Panc1 (cell line): ENCODE data around the gene PHLDB2. TPM values are rescaled to one million over a fixed set of nuclear protein-coding genes. Genes with fewer than 3 reads are reported as not detected.

ENCODE experiments used
- ATAC-seq: fragments of 200-7000 bp; cut with Tn5 transposase; 2 replicates; pipeline ENCODE4 v1.9.1; 2020; ENCODE audit warnings: mild to moderate bottlenecking, moderate library complexity
- BruUV-seq: library from RNA; stranded (reverse); fragments of 400-500 nt; replicated peaks from 2 replicates; lab custom pipeline; 2021; lab: Mats Ljungman, UMichigan
- CTCF ChIA-PET: fragments of 300-600 bp; sonication (Branson Sonifier 250); formaldehyde crosslinking; loops from one replicate; lab custom pipeline; 2022; ENCODE audit warnings: antibody characterized with exemption; lab: Charles Lee
- POLR2A ChIA-PET: fragments of 300-600 bp; sonication (Branson Sonifier 250); formaldehyde crosslinking; loops from one replicate; lab custom pipeline; 2022; ENCODE audit warnings: antibody characterized with exemption; lab: Charles Lee
- DNase-seq: peaks from one replicate; pipeline ENCODE4 v3.0.0-alpha.2; 2010; ENCODE audit warnings: low read depth, low spot score
- H3K27ac ChIP-seq: 2 replicates; pipeline ENCODE4 v1.5.1; 2011; ENCODE audit warnings: mild to moderate bottlenecking, low read length, inconsistent platforms
- H3K27me3 ChIP-seq: fragments of 200-500 bp; sonication (Bioruptor generic); 2 replicates; pipeline ENCODE4 v1.6.0; 2014; ENCODE audit warnings: low read length, inconsistent platforms; ENCODE audit not compliant: control insufficient read depth, insufficient read depth
- H3K36me3 ChIP-seq: fragments of 200-500 bp; sonication (Bioruptor generic); 2 replicates; pipeline ENCODE4 v1.5.1; 2014; ENCODE audit warnings: inconsistent platforms, mild to moderate bottlenecking, low read length, moderate library complexity; ENCODE audit not compliant: control insufficient read depth, insufficient read depth
- H3K4me1 ChIP-seq: 2 replicates; pipeline ENCODE4 v1.5.1; 2011; ENCODE audit warnings: inconsistent platforms, mild to moderate bottlenecking, low read length, moderate library complexity; ENCODE audit not compliant: control insufficient read depth, insufficient read depth
- H3K4me3 ChIP-seq, 2 experiments: 2 replicates each; pipeline ENCODE4 v1.5.1; 2011 to 2012; ENCODE audit warnings: low read depth in 2 of 2, low read length in 2 of 2, mild to moderate bottlenecking in 2 of 2, inconsistent platforms in 1 of 2, moderate library complexity in 1 of 2
- H3K9me3 ChIP-seq: fragments of 200-500 bp; sonication (Bioruptor generic); 2 replicates; pipeline ENCODE4 v1.5.1; 2014; ENCODE audit warnings: low read depth, mild to moderate bottlenecking, inconsistent platforms, low read length, moderate library complexity; ENCODE audit not compliant: control insufficient read depth, insufficient read depth
- POLR2AphosphoS5 ChIP-seq: IDR thresholded peaks from 2 replicates; pipeline ENCODE4 v1.6.1; 2012; ENCODE audit warnings: mild to moderate bottlenecking, low read depth, low read length, moderate library complexity
- SIN3A ChIP-seq: IDR thresholded peaks from 2 replicates; pipeline ENCODE4 v1.6.1; 2012; ENCODE audit warnings: low read depth, mild to moderate bottlenecking, low read length, moderate library complexity, borderline replicate concordance; ENCODE audit not compliant: insufficient read depth
- TCF7L2 ChIP-seq: IDR thresholded peaks from 2 replicates; pipeline ENCODE4 v1.6.1; 2011; ENCODE audit warnings: mild to moderate bottlenecking, low read depth, low read length, inconsistent platforms
- in situ Hi-C: cut with HindIII; loops from 2 replicates; pipeline ENCODE4 v1.10.0; 2016; ENCODE audit warnings: low sequenced_read_pairs, low pct_unique_long_range_greater_than_20kb
- intact Hi-C: fragments of 100-400 bp; cut with micrococcal nuclease; formaldehyde crosslinking; loops from one replicate; pipeline ENCODE4 v1.10.0; 2022; ENCODE audit not compliant: unreplicated experiment
- total RNA-seq: library from RNA; stranded (reverse); gene quantifications from one replicate; pipeline ENCODE4 v1.2.1, GENCODE V29; 2021; ENCODE audit not compliant: unreplicated experiment
- TF ChIP-seq, protein P1 (sequence below), 2 experiments: IDR thresholded peaks; 2 replicates each; pipeline ENCODE4 v1.6.1; 2011 to 2012; ENCODE audit warnings: low read depth in 2 of 2, control low read depth in 1 of 2, low read length in 1 of 2, mild to moderate bottlenecking in 1 of 2, moderate library complexity in 1 of 2; ENCODE audit not compliant: insufficient read depth in 1 of 2
- TF ChIP-seq, protein P2 (sequence below): fragments of 450-650 bp; IDR thresholded peaks from 2 replicates; pipeline ENCODE4 v1.5.1; 2017; ENCODE audit warnings: mild to moderate bottlenecking

The PHLDB2 gene
- total RNA-seq, 1 experiment from 2014 or later: 11.3 TPM

DNA sequence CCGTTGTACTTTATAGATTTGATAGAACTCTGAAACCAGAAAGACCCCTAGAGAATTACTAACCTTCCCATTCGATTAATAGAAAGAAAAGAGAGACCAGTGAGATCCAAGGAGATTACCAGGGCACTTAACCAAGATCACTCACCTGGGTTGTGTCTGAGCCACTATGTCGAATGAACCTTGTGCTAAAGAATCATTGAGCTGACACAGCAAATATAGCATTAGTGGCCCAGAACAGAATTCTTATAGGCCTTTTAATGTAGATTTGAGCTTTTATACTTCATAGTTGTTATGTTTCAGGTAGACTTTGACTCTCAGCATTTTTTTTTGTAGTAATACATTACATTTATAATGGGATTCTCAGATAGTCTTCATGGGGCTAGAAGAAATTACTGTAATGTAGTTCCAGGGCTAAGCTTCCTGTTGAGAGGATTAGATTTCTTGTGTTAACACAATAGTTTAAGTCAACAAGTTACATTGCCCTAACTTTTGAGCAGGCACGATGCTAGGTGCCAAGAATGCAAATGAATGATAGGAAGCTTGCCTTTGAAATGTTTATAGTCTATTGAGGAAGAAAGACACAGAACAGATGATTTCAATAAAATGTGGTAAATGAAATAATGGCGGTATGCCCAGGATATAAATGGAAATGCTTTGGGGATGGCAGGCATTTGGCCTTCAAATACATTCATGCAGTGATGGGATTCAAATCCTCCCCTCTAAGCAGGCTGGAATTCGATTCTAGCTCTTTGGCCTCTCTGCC is 95.3 kb downstream of the PHLDB2 start:
- intact Hi-C loops (no loop called here), in situ Hi-C loops (no loop called here)
- ATAC-seq (no peak), DNase-seq (no peak)
- CTCF ChIA-PET: no interaction called here
- TF ChIP-seq POLR2AphosphoS5 (no peak), TCF7L2 (no peak), SIN3A (no peak)
- TF ChIP-seq, protein P1, sequence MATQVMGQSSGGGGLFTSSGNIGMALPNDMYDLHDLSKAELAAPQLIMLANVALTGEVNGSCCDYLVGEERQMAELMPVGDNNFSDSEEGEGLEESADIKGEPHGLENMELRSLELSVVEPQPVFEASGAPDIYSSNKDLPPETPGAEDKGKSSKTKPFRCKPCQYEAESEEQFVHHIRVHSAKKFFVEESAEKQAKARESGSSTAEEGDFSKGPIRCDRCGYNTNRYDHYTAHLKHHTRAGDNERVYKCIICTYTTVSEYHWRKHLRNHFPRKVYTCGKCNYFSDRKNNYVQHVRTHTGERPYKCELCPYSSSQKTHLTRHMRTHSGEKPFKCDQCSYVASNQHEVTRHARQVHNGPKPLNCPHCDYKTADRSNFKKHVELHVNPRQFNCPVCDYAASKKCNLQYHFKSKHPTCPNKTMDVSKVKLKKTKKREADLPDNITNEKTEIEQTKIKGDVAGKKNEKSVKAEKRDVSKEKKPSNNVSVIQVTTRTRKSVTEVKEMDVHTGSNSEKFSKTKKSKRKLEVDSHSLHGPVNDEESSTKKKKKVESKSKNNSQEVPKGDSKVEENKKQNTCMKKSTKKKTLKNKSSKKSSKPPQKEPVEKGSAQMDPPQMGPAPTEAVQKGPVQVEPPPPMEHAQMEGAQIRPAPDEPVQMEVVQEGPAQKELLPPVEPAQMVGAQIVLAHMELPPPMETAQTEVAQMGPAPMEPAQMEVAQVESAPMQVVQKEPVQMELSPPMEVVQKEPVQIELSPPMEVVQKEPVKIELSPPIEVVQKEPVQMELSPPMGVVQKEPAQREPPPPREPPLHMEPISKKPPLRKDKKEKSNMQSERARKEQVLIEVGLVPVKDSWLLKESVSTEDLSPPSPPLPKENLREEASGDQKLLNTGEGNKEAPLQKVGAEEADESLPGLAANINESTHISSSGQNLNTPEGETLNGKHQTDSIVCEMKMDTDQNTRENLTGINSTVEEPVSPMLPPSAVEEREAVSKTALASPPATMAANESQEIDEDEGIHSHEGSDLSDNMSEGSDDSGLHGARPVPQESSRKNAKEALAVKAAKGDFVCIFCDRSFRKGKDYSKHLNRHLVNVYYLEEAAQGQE (IDR thresholded peaks at IDR 0.05; ENCODE audit: insufficient read depth in 1 of 2, low read depth in 2 of 2, low read length in 1 of 2): no peak
- TF ChIP-seq, protein P2, sequence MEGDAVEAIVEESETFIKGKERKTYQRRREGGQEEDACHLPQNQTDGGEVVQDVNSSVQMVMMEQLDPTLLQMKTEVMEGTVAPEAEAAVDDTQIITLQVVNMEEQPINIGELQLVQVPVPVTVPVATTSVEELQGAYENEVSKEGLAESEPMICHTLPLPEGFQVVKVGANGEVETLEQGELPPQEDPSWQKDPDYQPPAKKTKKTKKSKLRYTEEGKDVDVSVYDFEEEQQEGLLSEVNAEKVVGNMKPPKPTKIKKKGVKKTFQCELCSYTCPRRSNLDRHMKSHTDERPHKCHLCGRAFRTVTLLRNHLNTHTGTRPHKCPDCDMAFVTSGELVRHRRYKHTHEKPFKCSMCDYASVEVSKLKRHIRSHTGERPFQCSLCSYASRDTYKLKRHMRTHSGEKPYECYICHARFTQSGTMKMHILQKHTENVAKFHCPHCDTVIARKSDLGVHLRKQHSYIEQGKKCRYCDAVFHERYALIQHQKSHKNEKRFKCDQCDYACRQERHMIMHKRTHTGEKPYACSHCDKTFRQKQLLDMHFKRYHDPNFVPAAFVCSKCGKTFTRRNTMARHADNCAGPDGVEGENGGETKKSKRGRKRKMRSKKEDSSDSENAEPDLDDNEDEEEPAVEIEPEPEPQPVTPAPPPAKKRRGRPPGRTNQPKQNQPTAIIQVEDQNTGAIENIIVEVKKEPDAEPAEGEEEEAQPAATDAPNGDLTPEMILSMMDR: no peak
- H3K36me3 ChIP-seq: no peaks in the 10 kb centered on the region
- H3K27me3 ChIP-seq: no peaks in the 10 kb centered on the region
- no peak overlapping the region for H3K4me3 ChIP-seq
- POLR2A ChIA-PET: no interaction called here
- H3K9me3 ChIP-seq: no peaks in the 10 kb centered on the region
- no peaks in the 10 kb centered on the region for H3K4me1 ChIP-seq
- H3K27ac ChIP-seq: no peak overlapping the region
- no TSS peak for BruUV-seq

DNA sequence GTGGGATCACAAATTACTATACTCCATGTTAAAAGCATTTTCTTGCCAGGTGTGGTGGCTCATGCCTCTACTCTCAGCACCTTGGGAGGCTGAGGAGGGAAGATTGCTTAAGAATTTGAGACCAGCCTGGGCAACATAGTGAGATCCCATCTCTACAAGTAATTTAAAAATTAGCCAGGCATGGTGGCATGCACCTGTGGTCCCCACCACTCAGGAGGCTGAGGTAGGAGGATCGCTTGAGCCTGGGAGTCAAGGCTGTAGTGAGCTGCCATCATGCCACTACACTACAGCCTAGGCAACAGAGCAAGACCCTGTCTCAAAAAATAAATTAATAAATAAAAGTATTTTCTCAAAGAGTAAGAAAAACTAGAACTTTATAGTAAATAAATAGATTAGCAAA is 96.8 kb downstream of the PHLDB2 start:
- no peak for DNase-seq
- intact Hi-C loops: no loop called here
- in situ Hi-C loops: no loop called here

More for the DNA sequence above, 96.8 kb downstream of the PHLDB2 start:
- Histone ChIP-seq H3K9me3 (no peaks in the 10 kb centered on the region), H3K4me3 (no peak overlapping the region), H3K36me3 (no peaks in the 10 kb centered on the region), H3K4me1 (no peaks in the 10 kb centered on the region), H3K27ac (no peak overlapping the region), H3K27me3 (no peaks in the 10 kb centered on the region)
- ATAC-seq: no peak
- TF ChIP-seq TCF7L2 (no peak), POLR2AphosphoS5 (no peak), SIN3A (no peak)
- TF ChIP-seq, protein P1 (IDR thresholded peaks at IDR 0.05; ENCODE audit: insufficient read depth in 1 of 2, low read depth in 2 of 2, low read length in 1 of 2): no peak
- TF ChIP-seq, protein P2: no peak
- no TSS peak for BruUV-seq
- ChIA-PET CTCF (no interaction called here), POLR2A (no interaction called here)
